Smooth muscle cell of the coronary artery (primary cell): Measurements from ENCODE around the gene NRG2. TPM values are rescaled to one million over a fixed set of nuclear protein-coding genes. Genes with fewer than 3 reads are reported as not detected.

Experiments
- total RNA-seq: library from RNA; depleted of rRNA; stranded (reverse); fragments of >200 nt; gene quantifications from 2 replicates; pipeline ENCODE4 v1.2.3, GENCODE V29; 2014; ENCODE audit warnings: low replicate concordance

Gene NRG2
- total RNA-seq = 0.15 and 1.6 TPM in 2 replicates

GRCh38 chr5:140042643-140043507, at the start of gene NRG2:
TSS of gene NRG2 (minus strand) at chr5:140043299.

Other genes with a start within 250 kb of the NRG2 start
- gene PSD2, start 247.5 kb downstream of the NRG2 start, total RNA-seq = under 0.01 TPM in 2 replicates
- 21.7 and 45.7 TPM in 2 replicates for gene PURA, start 70.8 kb upstream of the NRG2 start, total RNA-seq
- gene IGIP, start 82.6 kb upstream of the NRG2 start, total RNA-seq = 9.3 and 9.5 TPM in 2 replicates
- gene CYSTM1, start 131.9 kb upstream of the NRG2 start, total RNA-seq = 17.2 and 21.9 TPM in 2 replicates